Pancreas (tissue), 10 donors: ENCODE data around the gene CFAP74. TPM values are rescaled to one million over a fixed set of nuclear protein-coding genes. Genes with fewer than 3 reads are reported as not detected.
"Not testable (repeated sequence)": the region's sequence is repeated elsewhere in the genome, so short reads cannot be mapped to it uniquely, and the experiment has no call there.

Experiments used
- ATAC-seq, 4 donors: fragments of 200-7000 bp; cut with Tn5 transposase; one replicate each; pipeline versions ENCODE4 v1.8.0 to v1.9.1; 2020; ENCODE audit warnings: mild to moderate bottlenecking in 4 of 4, moderate library complexity in 4 of 4
- DNase-seq, 6 donors: peaks; one replicate each; pipeline ENCODE4 v3.0.0-alpha.2; 2020
- FAIRE-seq: peaks from 2 replicates; lab custom pipeline; 2012; peaks lifted over from hg19 to GRCh38; lab: Jason Lieb, UNC
- H3K27ac ChIP-seq, 4 donors: fragments of 200-600 bp; sonication (generic); 1 replicate in 3 of 4; 2 replicates in 1 of 4; pipeline versions ENCODE4 v1.5.0 to v1.8.0; 2020
- H3K27me3 ChIP-seq, 4 donors: fragments of 200-600 bp; one replicate each; pipeline ENCODE4 v1.8.0; 2021
- H3K36me3 ChIP-seq, 3 donors: fragments of 200-600 bp; sonication (generic) in 1 of 3; one replicate each; pipeline versions ENCODE4 v1.5.0 to v1.8.0; 2020 to 2021
- H3K4me1 ChIP-seq, 3 donors: fragments of 200-600 bp; one replicate each; pipeline ENCODE4 v1.8.0; 2021
- H3K4me3 ChIP-seq, 4 donors: fragments of 200-600 bp; sonication (generic) in 2 of 4; one replicate each; pipeline versions ENCODE4 v1.5.0 to v1.8.0; 2020 to 2021
- H3K9me3 ChIP-seq, 4 donors: fragments of 200-600 bp; one replicate each; pipeline ENCODE4 v1.8.0; 2021
- WGBS, 2 donors: extraction: QIAGEN DNeasy Blood & Tissue Kit; methylation state at CpG; one replicate each; pipeline ENCODE4 v1.1.7; 2013; 5-methylcytosine and 5-hydroxymethylcytosine counted together
- intact Hi-C, 3 donors: fragments of 100-400 bp; cut with DNase I; formaldehyde crosslinking; loops; one replicate each; pipeline versions ENCODE4 v1.11.1 to v1.14.2; 2022
- polyA plus RNA-seq, 2 donors: library from polyadenylated mRNA; stranded (reverse); fragments of 200-250 nt; gene quantifications; one replicate each; pipeline ENCODE4 v1.2.3, GENCODE V29; 2013
- total RNA-seq, 6 donors: library from RNA; stranded (reverse); fragmentation: NEBNext Ultra II Directional in 4 of 6; extraction: Animal tissue kit (Norgen Biotek cat#: 25700) in 4 of 6; gene quantifications; one replicate each; pipeline versions ENCODE4 v1.2.1 to v1.2.4, GENCODE V29; 2021 to 2023
- TF ChIP-seq, protein P1 (sequence below), 4 donors: fragments of 200-600 bp; sonication (generic) in 3 of 4; IDR thresholded peaks; one replicate each; pipeline versions ENCODE4 v1.5.0 to v1.8.0; 2021; ENCODE audit warnings: antibody characterized with exemption in 4 of 4
- donor health status: healthy with polysubstance abuse.
- donor health status: DM: no; HTN: no; CAD: no; lungs with moderate emphysema.
- donor health status: DM: no; HTN: no; CAD: no.
- donor health status: control.
- donor health status: control.
- donor health status: Bipolar disorder and iron deficiency.
- donor health status: DM: yes; HTN: yes; CAD: no.
- donor health status: DM: no; HTN: no; CAD: no.
- donor health status: DM: no; HTN: no; CAD: no.
- donor health status: DM: yes; HTN: yes; CAD: no.

CFAP74 gene
- total and polyA plus RNA-seq, 8 donors = 0.08 to 0.16 TPM; not detected in 6

- TF ChIP-seq, protein P1, sequence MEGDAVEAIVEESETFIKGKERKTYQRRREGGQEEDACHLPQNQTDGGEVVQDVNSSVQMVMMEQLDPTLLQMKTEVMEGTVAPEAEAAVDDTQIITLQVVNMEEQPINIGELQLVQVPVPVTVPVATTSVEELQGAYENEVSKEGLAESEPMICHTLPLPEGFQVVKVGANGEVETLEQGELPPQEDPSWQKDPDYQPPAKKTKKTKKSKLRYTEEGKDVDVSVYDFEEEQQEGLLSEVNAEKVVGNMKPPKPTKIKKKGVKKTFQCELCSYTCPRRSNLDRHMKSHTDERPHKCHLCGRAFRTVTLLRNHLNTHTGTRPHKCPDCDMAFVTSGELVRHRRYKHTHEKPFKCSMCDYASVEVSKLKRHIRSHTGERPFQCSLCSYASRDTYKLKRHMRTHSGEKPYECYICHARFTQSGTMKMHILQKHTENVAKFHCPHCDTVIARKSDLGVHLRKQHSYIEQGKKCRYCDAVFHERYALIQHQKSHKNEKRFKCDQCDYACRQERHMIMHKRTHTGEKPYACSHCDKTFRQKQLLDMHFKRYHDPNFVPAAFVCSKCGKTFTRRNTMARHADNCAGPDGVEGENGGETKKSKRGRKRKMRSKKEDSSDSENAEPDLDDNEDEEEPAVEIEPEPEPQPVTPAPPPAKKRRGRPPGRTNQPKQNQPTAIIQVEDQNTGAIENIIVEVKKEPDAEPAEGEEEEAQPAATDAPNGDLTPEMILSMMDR (IDR thresholded peaks at IDR 0.05) = no peak
- no peak for FAIRE-seq
- ATAC-seq = no peak
- 70% methylated on average over 6 of the region's 6 CpGs for WGBS, 2 donors
- no peaks in the 10 kb centered on the region for H3K9me3 ChIP-seq
- H3K4me1 ChIP-seq = no peaks in the 10 kb centered on the region
- intact Hi-C loops = no loop called here
- H3K36me3 ChIP-seq = no peaks in the 10 kb centered on the region
- no peak for DNase-seq
- H3K27ac ChIP-seq = no peak overlapping the region
- H3K27me3 ChIP-seq = no peaks in the 10 kb centered on the region
- H3K4me3 ChIP-seq = no peak overlapping the region
Observed at GRCh38 chr1:1938276-1938573, 65.4 kb downstream of the CFAP74 start.

- peak in 1 of 6 donors; percentile 2 for DNase-seq
- Histone ChIP-seq H3K36me3 (no peaks in the 10 kb centered on the region), H3K4me3 (no peak overlapping the region), H3K9me3 (no peaks in the 10 kb centered on the region), H3K27me3 (no peaks in the 10 kb centered on the region), H3K27ac (no peak overlapping the region), H3K4me1 (no peaks in the 10 kb centered on the region)
- FAIRE-seq = no peak
- TF ChIP-seq, protein P1 (IDR thresholded peaks at IDR 0.05) = no peak
- intact Hi-C loops = no loop called here
- WGBS, 2 donors = 68 to 74% methylated on average over 16 of the region's 16 CpGs
- no peak for ATAC-seq
Observed at GRCh38 chr1:1937549-1938275, 65.9 kb downstream of the CFAP74 start.

DNA sequence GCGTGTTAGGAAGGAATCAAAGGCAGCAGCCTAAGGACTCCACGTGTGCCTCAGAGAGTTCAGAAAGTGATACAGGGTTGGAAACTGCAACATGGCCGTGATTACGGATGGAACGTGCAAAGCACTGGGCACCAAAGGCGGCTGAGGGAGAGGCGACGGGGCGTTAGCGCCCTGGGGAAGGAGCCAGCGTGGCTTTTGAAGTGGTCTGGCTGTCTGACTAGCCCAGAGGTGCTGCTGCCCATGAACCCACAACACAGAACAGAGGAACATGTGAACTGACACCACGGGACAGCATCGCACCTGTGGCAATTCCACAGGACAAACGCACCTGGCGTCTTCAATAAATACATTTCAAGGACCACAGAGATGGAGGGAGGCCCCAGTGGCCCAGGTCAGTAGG lies 66.5 kb downstream of the CFAP74 start:
- peak in 1 of 6 donors; percentile 21 for DNase-seq

GRCh38 chr1:1934848-1935247 lies 68.7 kb downstream of the CFAP74 start:
- H3K4me1 ChIP-seq, FAIRE-seq, H3K4me3 ChIP-seq, H3K9me3 ChIP-seq, ATAC-seq, DNase-seq, H3K27ac ChIP-seq, H3K27me3 ChIP-seq, intact Hi-C loops, H3K36me3 ChIP-seq: not testable (repeated sequence)
- WGBS, 2 donors = 45 to 74% methylated on average over 4 to 5 of the region's 21 CpGs

More for the DNA sequence above, 66.5 kb downstream of the CFAP74 start:
- H3K9me3 ChIP-seq = no peaks in the 10 kb centered on the region
- intact Hi-C loops = no loop called here
- no peaks in the 10 kb centered on the region for H3K27me3 ChIP-seq
- TF ChIP-seq, protein P1 (IDR thresholded peaks at IDR 0.05) = no peak
- H3K27ac ChIP-seq = no peak overlapping the region
- ATAC-seq (no peak), FAIRE-seq (no peak)
- H3K4me1 ChIP-seq = no peaks in the 10 kb centered on the region
- WGBS, 2 donors = 57 to 66% methylated on average over 15 of the region's 15 CpGs
- no peak overlapping the region for H3K4me3 ChIP-seq
- H3K36me3 ChIP-seq = no peaks in the 10 kb centered on the region

- no peaks in the 10 kb centered on the region for H3K36me3 ChIP-seq
- H3K4me1 ChIP-seq = peaks cover 0 to 7% (median 0%) of the 10 kb centered on the region in 3 donors
- no peaks in the 10 kb centered on the region for H3K9me3 ChIP-seq
- TF ChIP-seq, protein P1 (IDR thresholded peaks at IDR 0.05) = no peak
- peak in 2 of 6 donors; percentile 30 to 74 for DNase-seq
- ATAC-seq = no peak
- intact Hi-C loops = no loop called here
- H3K27ac ChIP-seq = no peak overlapping the region
- H3K27me3 ChIP-seq = no peaks in the 10 kb centered on the region
- FAIRE-seq = no peak
- 77 to 85% methylated on average over 38 of the region's 38 CpGs for WGBS, 2 donors
- H3K4me3 ChIP-seq = no peak overlapping the region
Observed at GRCh38 chr1:1929639-1930545, 73.7 kb downstream of the CFAP74 start.
